Activated CD8-positive, alpha-beta memory T cell treated with anti-CD3 and anti-CD28 coated beads, Interleukin-2, amount 50 U/mL, for 4 hours (primary cell): ENCODE data around the gene INTS2.
"Not testable (repeated sequence)": the region's sequence is repeated elsewhere in the genome, so short reads cannot be mapped to it uniquely, and the experiment has no call there.

Experiments
- DNase-seq: peaks from one replicate; pipeline ENCODE4 v3.0.0-alpha.2; 2020

The INTS2 gene

GRCh38 chr17:61821655-61822054 is 106.1 kb downstream of the INTS2 start:
- DNase-seq, result no peak

GRCh38 chr17:61819265-61819664 is 108.5 kb downstream of the INTS2 start:
- DNase-seq, result not testable (repeated sequence)

- DNase-seq, result no peak
Measured at GRCh38 chr17:61818225-61818624, 109.6 kb downstream of the INTS2 start.

- DNase-seq, result no peak
Measured at GRCh38 chr17:61817452-61817851, 110.3 kb downstream of the INTS2 start.

- no peak for DNase-seq
Measured at GRCh38 chr17:61816538-61816937, 111.2 kb downstream of the INTS2 start.

GRCh38 chr17:61815863-61816503 is 111.8 kb downstream of the INTS2 start:
- no peak for DNase-seq
